OCI-LY7 (cell line): ENCODE measurements around the gene KRTAP22-1.

Experiments
- EZH2phosphoT487 ChIP-seq: fragments of 200-600 bp; sonication (generic); IDR thresholded peaks from 2 replicates; pipeline ENCODE4 v1.6.1; 2018; ENCODE audit warnings: low read depth, borderline replicate concordance, mild to moderate bottlenecking, mixed run types, antibody characterized with exemption, low read length, moderate library complexity, mixed read lengths
- TF ChIP-seq, protein P1 (sequence below): fragments of 200-600 bp; sonication (generic); conservative IDR thresholded peaks from 2 replicates; pipeline ENCODE4 v1.5.1; 2014; ENCODE audit warnings: mild to moderate bottlenecking, antibody characterized with exemption, low read length, moderate library complexity, mixed read lengths

DNA sequence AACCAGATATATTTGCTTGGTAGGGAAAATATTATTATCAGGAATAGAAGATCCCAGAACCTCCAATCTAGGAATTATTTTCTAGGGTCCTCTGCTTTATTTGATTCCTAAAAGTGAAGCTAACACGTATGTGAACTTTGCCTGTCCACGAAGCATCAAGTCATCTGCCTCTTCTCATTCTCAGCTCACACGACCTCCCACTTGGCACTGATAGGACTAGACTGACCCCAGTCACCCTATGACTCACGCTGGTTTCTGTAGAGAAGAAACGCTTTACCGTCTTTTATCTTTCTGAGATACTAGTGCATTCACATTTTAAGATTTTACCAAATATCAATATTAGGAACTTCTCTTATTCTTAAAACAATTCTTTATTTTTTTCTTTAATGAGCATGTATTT, 37.8 kb upstream of the KRTAP22-1 start:
- TF ChIP-seq, protein P1, sequence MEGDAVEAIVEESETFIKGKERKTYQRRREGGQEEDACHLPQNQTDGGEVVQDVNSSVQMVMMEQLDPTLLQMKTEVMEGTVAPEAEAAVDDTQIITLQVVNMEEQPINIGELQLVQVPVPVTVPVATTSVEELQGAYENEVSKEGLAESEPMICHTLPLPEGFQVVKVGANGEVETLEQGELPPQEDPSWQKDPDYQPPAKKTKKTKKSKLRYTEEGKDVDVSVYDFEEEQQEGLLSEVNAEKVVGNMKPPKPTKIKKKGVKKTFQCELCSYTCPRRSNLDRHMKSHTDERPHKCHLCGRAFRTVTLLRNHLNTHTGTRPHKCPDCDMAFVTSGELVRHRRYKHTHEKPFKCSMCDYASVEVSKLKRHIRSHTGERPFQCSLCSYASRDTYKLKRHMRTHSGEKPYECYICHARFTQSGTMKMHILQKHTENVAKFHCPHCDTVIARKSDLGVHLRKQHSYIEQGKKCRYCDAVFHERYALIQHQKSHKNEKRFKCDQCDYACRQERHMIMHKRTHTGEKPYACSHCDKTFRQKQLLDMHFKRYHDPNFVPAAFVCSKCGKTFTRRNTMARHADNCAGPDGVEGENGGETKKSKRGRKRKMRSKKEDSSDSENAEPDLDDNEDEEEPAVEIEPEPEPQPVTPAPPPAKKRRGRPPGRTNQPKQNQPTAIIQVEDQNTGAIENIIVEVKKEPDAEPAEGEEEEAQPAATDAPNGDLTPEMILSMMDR: no peak
- TF ChIP-seq EZH2phosphoT487: no peak
